ENCODE measurements around the gene ATP6V1G2.

Gene ATP6V1G2

DNA sequence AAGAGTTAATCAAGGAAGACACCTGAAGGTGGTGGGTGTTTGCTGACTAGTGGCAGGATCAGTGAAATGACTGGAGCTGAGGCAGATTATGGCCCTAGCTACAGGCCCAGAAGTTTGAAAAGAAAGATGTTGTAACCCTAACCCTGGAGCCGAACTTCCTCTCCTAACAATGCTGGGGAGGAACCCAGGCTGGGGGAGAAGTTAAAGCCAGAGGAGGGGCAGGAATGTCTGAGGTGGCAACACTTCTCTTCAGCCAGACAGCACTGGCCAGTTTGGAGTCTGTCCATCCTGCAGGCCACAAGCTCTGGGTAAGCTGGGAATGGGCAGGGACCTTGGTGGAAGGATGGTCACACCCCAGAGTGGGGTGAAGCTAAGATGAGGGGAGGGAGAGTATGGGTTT, 39.6 kb upstream of the ATP6V1G2 start, which contains the start of gene LST1:
LST1 (plus strand) TSS at position 270 of the 400 bp plus-strand sequence. CDS start 1,023 bp downstream, outside the sequence.
- TF ChIP-seq CTCF (conservative IDR thresholded peaks at IDR 0.05; ENCODE audit: low read depth, low read length) = no peak
- DNase-seq (ENCODE audit: low read depth) = no peak
- no peak within 1 kb of the TSS for H3K4me3 ChIP-seq (ENCODE audit: low read depth, low read length)

- no peak for DNase-seq (ENCODE audit: low read depth)
- TF ChIP-seq CTCF (conservative IDR thresholded peaks at IDR 0.05; ENCODE audit: low read depth, low read length) = peak; percentile 40
- H3K4me3 ChIP-seq (ENCODE audit: low read depth, low read length) = no peak overlapping the region
Observed at GRCh38 chr6:31585491-31585890, 39.1 kb upstream of the ATP6V1G2 start.

DNA sequence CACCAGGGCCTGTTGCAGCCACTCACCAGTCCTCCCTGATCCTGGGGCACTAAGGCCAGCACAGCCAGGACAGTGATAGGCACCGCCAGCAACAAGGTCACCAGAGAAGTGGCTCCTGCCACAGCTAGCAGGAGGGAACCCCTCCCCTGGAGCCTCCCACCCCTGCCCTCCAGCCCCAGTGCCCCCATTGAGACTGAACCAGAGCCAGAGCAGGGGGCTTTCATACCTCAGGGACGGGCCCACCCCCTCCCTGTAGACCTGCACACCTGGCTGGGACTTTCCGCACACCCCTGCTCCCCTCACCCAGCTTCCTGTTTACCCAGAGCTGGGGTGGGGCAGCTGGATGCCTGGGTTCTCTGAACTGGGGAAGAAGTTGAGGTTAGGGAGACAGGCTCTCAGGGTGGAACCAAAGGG, 35.8 kb upstream of the ATP6V1G2 start, which contains the start of gene LTB:
LTB (minus strand) TSS at position 195 of the 414 bp plus-strand sequence; CDS start at position 188, 7 bp downstream.
- no peak for DNase-seq (ENCODE audit: low read depth)
- no peak for TF ChIP-seq CTCF (conservative IDR thresholded peaks at IDR 0.05; ENCODE audit: low read depth, low read length)
- H3K4me3 ChIP-seq (ENCODE audit: low read depth, low read length) = peak within 1 kb of the TSS; percentile 86

DNA sequence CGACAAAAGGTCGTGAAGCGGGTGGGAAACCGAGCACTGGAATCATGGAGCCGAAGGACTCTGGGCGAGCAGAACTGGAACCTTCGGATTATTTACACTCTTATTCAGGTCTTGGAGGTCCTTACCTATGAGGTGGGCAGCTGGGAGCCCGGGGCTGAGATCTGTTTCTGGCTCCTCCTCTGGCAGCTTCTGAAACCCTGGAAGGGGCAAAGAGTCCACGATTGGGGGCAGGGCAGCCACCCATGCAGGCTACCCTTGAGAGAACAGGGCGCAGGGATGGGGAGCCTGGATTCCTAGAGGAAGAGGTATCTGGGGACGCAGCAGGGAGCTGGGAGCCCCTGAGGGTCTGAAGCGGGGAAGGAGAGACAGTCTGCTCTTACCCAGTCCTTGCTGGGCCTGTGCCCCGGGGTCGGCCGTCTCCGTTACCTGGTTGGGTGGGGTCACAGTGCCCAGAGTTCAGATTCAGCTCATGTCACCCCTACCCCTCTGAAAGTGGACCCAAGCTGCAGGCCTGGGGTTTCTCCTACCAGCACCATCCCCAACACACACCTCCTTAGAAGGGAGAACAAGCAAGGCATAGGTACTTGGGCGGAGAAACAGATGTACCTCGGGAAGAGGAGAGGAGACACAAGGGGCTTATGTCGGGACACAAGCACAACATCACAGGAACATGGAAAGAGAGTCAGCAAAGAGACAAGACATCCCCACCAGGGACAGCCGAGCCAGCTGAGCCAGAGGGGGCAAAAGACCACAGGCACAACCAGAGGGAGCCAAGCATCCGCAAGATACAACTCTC, 35.2 kb upstream of the ATP6V1G2 start:
- no peak for DNase-seq (ENCODE audit: low read depth)
- peak overlapping the region; percentile 86 for H3K4me3 ChIP-seq (ENCODE audit: low read depth, low read length)
- no peak for TF ChIP-seq CTCF (conservative IDR thresholded peaks at IDR 0.05; ENCODE audit: low read depth, low read length)

DNA sequence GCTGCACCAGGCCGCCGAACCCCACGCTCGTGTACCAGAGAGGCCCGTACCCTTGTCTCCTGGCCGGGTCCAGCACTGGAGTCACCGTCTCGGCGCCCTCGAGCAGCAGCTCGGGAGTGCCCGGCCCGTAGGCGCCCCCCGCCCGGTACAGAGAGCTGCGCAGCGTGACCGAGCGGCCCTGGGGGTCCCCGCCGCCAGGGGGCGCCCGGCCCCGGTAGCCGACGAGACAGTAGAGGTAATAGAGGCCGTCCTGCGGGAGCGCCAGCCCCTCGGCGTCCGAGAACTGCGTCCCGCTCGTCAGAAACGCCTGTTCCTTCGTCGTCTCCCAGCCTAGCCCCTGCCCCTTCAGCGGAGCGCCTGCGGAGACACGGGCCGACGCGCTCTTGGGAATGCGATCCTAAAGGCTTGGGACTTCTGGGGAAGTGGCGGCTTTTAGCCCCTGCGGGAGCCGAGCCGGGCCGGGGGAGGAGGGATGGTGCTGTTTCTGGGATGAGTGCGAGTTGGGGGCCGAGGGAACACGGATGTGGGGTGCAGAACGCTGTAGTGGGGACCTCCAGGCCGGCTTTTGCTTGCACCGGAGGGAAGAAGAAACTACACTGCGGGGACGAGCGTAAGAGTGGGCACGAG, 34.5 kb upstream of the ATP6V1G2 start:
- peak; percentile 78 for DNase-seq (ENCODE audit: low read depth)
- peak; percentile 72 for TF ChIP-seq CTCF (conservative IDR thresholded peaks at IDR 0.05; ENCODE audit: low read depth, low read length)
- peak overlapping the region; percentile 86 for H3K4me3 ChIP-seq (ENCODE audit: low read depth, low read length)

DNA sequence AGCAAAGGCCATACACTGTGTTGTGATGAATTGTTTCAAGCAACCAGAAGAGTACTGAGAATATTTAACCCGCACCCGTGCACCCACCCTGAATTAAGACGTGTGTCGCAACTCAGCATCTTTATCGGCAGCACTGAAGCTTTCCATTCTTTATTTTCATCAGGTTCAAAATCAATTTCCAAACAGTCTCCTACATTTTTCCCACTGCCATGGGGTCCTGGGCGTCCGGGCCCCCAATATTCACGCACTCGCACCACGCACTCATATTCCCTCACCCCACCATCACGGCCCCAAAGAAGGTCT, 34.0 kb upstream of the ATP6V1G2 start:
- H3K4me3 ChIP-seq (ENCODE audit: low read depth, low read length) = peak overlapping the region; percentile 86
- no peak for DNase-seq (ENCODE audit: low read depth)
- no peak for TF ChIP-seq CTCF (conservative IDR thresholded peaks at IDR 0.05; ENCODE audit: low read depth, low read length)

All from choroid plexus epithelial cell (primary cell).